Measurements from ENCODE around the gene ANKAR. TPM values are rescaled to one million over a fixed set of nuclear protein-coding genes. Genes with fewer than 3 reads are reported as not detected.
"Not testable (repeated sequence)": the region's sequence is repeated elsewhere in the genome, so short reads cannot be mapped to it uniquely, and the experiment has no call there.

The ANKAR gene
- total and polyA plus RNA-seq, 11 donors = 0.75 to 10.1 (median 6.4) TPM

DNA sequence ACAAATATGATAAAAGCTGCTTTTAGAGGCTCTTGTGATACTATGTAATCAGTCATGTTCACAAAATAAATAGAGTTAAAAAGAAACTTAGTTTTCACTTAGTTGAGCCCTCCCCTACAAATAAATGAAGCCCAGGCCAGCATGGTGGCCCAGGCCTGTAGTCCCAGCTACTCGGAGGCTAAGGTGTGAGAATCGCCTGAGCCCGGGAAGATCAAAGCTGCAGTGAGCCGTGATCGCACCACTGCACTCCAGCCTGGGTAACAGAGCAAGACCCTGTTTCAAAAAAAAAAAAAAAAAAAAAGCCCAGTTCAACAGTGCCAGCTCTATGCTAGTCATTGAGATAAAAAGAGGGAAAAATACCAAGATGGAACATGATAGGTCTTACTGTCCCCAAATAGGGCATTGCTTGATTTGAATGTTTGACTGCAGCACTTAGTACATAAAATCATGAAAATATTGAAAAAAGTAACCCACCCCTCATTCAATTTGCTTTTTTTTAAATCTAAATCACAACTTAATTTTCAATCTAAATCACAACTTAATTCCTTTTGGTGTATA lies 11.7 kb upstream of the ANKAR start:
- H3K27me3 ChIP-seq = no peaks in the 10 kb centered on the region
- H3K9me3 ChIP-seq = no peaks in the 10 kb centered on the region
- peak overlapping the region in 11 of 12 donors; percentile 59 to 94 (median 81) for H3K4me3 ChIP-seq
- intact Hi-C loops (cut with DNase I) = loop anchor here in 5 of 10 donors (1.0 to 10.0 kb wide), 5 partner anchors 12 to 120 kb away; partner anchors contain the start of genes OSGEPL1 (in 2 of the 5), ANKAR (in 1 of the 5), ORMDL1 (in 1 of the 5) and PMS1 (in 1 of the 5)
- H3K4me1 ChIP-seq = peaks cover 0 to 50% (median 22%) of the 10 kb centered on the region in 12 donors
- H3K36me3 ChIP-seq = peaks cover 0 to 41% (median 24%) of the 10 kb centered on the region in 9 donors
- ATAC-seq (no peak), DNase-seq (no peak)
- 74 to 86% (median 77%) methylated on average over 5 of the region's 5 CpGs for WGBS, 4 donors
- H3K27ac ChIP-seq = no peak overlapping the region
- TF ChIP-seq POLR2A (IDR thresholded peaks at IDR 0.05) = no peak
- TF ChIP-seq, protein P1, sequence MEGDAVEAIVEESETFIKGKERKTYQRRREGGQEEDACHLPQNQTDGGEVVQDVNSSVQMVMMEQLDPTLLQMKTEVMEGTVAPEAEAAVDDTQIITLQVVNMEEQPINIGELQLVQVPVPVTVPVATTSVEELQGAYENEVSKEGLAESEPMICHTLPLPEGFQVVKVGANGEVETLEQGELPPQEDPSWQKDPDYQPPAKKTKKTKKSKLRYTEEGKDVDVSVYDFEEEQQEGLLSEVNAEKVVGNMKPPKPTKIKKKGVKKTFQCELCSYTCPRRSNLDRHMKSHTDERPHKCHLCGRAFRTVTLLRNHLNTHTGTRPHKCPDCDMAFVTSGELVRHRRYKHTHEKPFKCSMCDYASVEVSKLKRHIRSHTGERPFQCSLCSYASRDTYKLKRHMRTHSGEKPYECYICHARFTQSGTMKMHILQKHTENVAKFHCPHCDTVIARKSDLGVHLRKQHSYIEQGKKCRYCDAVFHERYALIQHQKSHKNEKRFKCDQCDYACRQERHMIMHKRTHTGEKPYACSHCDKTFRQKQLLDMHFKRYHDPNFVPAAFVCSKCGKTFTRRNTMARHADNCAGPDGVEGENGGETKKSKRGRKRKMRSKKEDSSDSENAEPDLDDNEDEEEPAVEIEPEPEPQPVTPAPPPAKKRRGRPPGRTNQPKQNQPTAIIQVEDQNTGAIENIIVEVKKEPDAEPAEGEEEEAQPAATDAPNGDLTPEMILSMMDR (IDR thresholded peaks at IDR 0.05) = no peak

GRCh38 chr2:189663319-189663718 lies 11.2 kb upstream of the ANKAR start:
- not testable (repeated sequence) for DNase-seq, H3K27me3 ChIP-seq, H3K4me3 ChIP-seq, ATAC-seq, H3K9me3 ChIP-seq, H3K27ac ChIP-seq
- peaks cover 0 to 46% (median 30%) of the 10 kb centered on the region in 9 donors for H3K36me3 ChIP-seq
- intact Hi-C loops (cut with DNase I) = loop anchor here in 5 of 10 donors (5.0 to 10.0 kb wide), 4 partner anchors 34 to 119 kb away; partner anchors contain the start of genes OSGEPL1 (in 2 of the 5), ORMDL1 (in 1 of the 5) and PMS1 (in 1 of the 5)
- peaks cover 0 to 44% (median 20%) of the 10 kb centered on the region in 12 donors for H3K4me1 ChIP-seq
- 93 to 96% (median 95%) methylated on average over 12 of the region's 12 CpGs for WGBS, 4 donors

DNA sequence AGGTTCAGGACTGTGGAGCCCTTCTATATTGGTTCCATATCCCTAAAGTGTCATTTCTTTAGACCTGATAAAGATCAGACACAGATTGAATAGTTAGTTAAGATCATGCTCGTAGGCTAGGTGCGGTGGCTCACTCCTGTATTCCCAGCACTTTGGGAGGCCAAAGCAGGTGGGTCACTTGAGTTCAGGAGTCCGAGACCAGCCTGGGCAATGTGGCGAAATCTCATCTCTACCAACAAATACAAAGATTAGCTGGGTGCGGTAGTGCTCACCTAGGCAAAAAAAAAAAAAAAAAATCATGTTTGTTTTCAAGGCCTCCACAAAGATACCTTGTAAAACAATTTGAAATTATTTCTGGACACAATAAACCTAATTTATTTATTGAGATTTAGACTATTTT lies 4.6 kb upstream of the ANKAR start:
- DNase-seq (no peak), ATAC-seq (no peak)
- intact Hi-C loops (cut with DNase I) = loop anchor here in 2 of 10 donors (10.0 kb wide), 2 partner anchors 85 to 115 kb away; partner anchors contain the start of genes ORMDL1 (in 1 of the 2) and PMS1 (in 1 of the 2)
- H3K4me3 ChIP-seq = no peak overlapping the region
- 95 to 99% (median 97%) methylated on average over 5 of the region's 5 CpGs for WGBS, 4 donors
- peaks cover 0 to 19% (median 8%) of the 10 kb centered on the region in 12 donors for H3K4me1 ChIP-seq
- no peaks in the 10 kb centered on the region for H3K9me3 ChIP-seq
- TF ChIP-seq POLR2A (IDR thresholded peaks at IDR 0.05) = no peak
- TF ChIP-seq, protein P1 (IDR thresholded peaks at IDR 0.05) = no peak
- no peaks in the 10 kb centered on the region for H3K27me3 ChIP-seq
- no peak overlapping the region for H3K27ac ChIP-seq
- peaks cover 0 to 78% (median 62%) of the 10 kb centered on the region in 9 donors for H3K36me3 ChIP-seq

DNA sequence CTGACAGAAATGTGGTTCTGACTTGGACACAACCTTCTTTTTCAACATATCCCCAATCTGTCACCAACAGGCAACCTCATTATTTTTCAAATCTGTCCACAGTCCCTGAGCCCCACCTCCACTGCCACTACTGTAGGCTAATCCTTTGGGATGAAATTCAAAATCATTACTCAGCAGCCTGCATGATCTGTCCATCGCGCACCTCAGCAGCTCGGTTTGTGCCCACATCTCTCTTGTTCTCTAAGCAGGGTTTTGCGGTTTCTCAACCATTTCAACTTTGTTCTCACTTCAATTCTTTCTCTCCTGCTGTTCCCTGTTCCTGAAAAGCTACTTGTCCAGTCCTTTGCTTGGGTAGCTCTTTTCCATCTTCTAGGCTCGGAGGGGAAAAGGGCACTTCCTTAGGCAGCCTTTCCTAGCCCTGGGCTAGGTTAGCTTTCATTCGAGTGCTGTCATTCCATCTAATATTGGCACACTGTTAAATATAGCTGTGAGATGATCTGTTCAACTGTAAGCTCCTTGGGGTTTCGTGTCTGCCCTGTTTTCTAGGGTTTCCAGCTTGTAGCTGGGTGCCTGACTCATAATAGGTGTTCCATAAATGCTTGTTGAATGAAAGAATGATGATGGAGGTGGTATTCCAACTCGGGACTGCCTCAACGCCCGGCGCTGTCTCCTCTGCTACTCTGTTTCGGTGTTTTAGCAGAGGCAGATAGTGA lies 653 bp upstream of the ANKAR start:
- ATAC-seq (peak in 3 of 4 donors; percentile 4 to 42 (median 24)), DNase-seq (no peak)
- H3K4me3 ChIP-seq = peak overlapping the region; percentile 39 to 81 (median 70)
- intact Hi-C loops (cut with DNase I) = loop anchor here in 4 of 10 donors (1.0 to 10.0 kb wide), 3 partner anchors 12 to 111 kb away; partner anchors contain the start of genes ASNSD1 (in 2 of the 4), ORMDL1 (in 1 of the 4) and PMS1 (in 1 of the 4)
- 30 to 34% (median 32%) methylated on average over 12 of the region's 12 CpGs for whole genome bisulfite sequencing, 4 donors
- H3K4me1 ChIP-seq = peaks cover 0 to 27% (median 15%) of the 10 kb centered on the region in 12 donors
- H3K27me3 ChIP-seq = no peaks in the 10 kb centered on the region
- TF ChIP-seq, protein P1 (IDR thresholded peaks at IDR 0.05) = no peak
- no peak for TF ChIP-seq POLR2A (IDR thresholded peaks at IDR 0.05)
- peaks cover 0 to 40% (median 31%) of the 10 kb centered on the region in 9 donors for H3K36me3 ChIP-seq
- peaks cover 0 to 12% (median 2%) of the 10 kb centered on the region in 12 donors for H3K9me3 ChIP-seq
- peak overlapping the region; percentile 88 to 100 (median 96) for H3K27ac ChIP-seq
